ENCODE measurements around the gene RFC1.
"Not testable (repeated sequence)": the region's sequence is repeated elsewhere in the genome, so short reads cannot be mapped to it uniquely, and the experiment has no call there.

RFC1 gene

GRCh38 chr4:39304651-39305050 is 61.5 kb downstream of the RFC1 start:
- no peak for DNase-seq

- no peak for DNase-seq
Measured at GRCh38 chr4:39303871-39304270, 62.3 kb downstream of the RFC1 start.

- DNase-seq, result no peak
Measured at GRCh38 chr4:39302901-39303300, 63.3 kb downstream of the RFC1 start.

- no peak for DNase-seq
Measured at GRCh38 chr4:39295784-39296183, 70.4 kb downstream of the RFC1 start.

GRCh38 chr4:39292433-39292832 is 73.7 kb downstream of the RFC1 start:
- DNase-seq, result not testable (repeated sequence)

- no peak for DNase-seq
Measured at GRCh38 chr4:39291686-39292085, 74.5 kb downstream of the RFC1 start.

GRCh38 chr4:39287223-39287622 is 78.9 kb downstream of the RFC1 start:
- no peak for DNase-seq

GRCh38 chr4:39286263-39286662 is 79.9 kb downstream of the RFC1 start:
- no peak for DNase-seq

GRCh38 chr4:39285853-39286252 is 80.3 kb downstream of the RFC1 start:
- no peak for DNase-seq

- no peak for DNase-seq
Measured at GRCh38 chr4:39285111-39285795, 80.9 kb downstream of the RFC1 start.

GRCh38 chr4:39280770-39281169 is 85.4 kb downstream of the RFC1 start:
- no peak for DNase-seq

GRCh38 chr4:39279416-39279815 is 86.7 kb downstream of the RFC1 start:
- DNase-seq, result no peak

GRCh38 chr4:39278476-39278875 is 87.7 kb downstream of the RFC1 start:
- DNase-seq, result no peak

GRCh38 chr4:39277661-39278060 is 88.5 kb downstream of the RFC1 start:
- not testable (repeated sequence) for DNase-seq

GRCh38 chr4:39274503-39274902 is 91.7 kb downstream of the RFC1 start:
- DNase-seq, result no peak

- DNase-seq, result no peak
Measured at GRCh38 chr4:39263895-39264294, 102.3 kb downstream of the RFC1 start.

- DNase-seq, result no peak
Measured at GRCh38 chr4:39259571-39260330, 106.4 kb downstream of the RFC1 start.

- no peak for DNase-seq
Measured at GRCh38 chr4:39256436-39256835, 109.7 kb downstream of the RFC1 start.

- DNase-seq, result no peak
Measured at GRCh38 chr4:39255871-39256270, 110.3 kb downstream of the RFC1 start.

GRCh38 chr4:39255266-39255665 is 110.9 kb downstream of the RFC1 start:
- DNase-seq, result no peak

- no peak for DNase-seq
Measured at GRCh38 chr4:39243462-39243861, 122.7 kb downstream of the RFC1 start.
